Measurements from ENCODE around the gene RBPJ.

- TF ChIP-seq CTCF (conservative IDR thresholded peaks at IDR 0.05) (no peak), ZFX (IDR thresholded peaks at IDR 0.05) (no peak)
These were observed 129.6 kb downstream of the RBPJ start for GRCh38 chr4:26450418-26450817.
